Neutrophil (primary cell): ENCODE results near the gene TRPM3.

Experiments used
- H3K27ac ChIP-seq: fragments of 200-600 bp; sonication (generic); 2 replicates; pipeline ENCODE4 v1.5.1; 2016; ENCODE audit warnings: mild to moderate bottlenecking, moderate library complexity
- H3K27me3 ChIP-seq: fragments of 200-600 bp; sonication (generic); 2 replicates; pipeline ENCODE4 v1.6.0; 2016; ENCODE audit warnings: mild to moderate bottlenecking
- H3K36me3 ChIP-seq: fragments of 200-600 bp; sonication (generic); 2 replicates; pipeline ENCODE4 v1.5.1; 2017
- H3K4me1 ChIP-seq, 2 experiments: fragments of 200-600 bp in 1 of 2; sonication (generic) in 1 of 2; 1 replicate in 1 of 2; 2 replicates in 1 of 2; pipeline versions ENCODE4 v1.5.1 to v1.6.1; 2013 to 2016; ENCODE audit warnings: low read depth in 1 of 2, low read length in 1 of 2, mild to moderate bottlenecking in 1 of 2, moderate library complexity in 1 of 2; ENCODE audit not compliant: control insufficient read depth in 1 of 2, insufficient read depth in 1 of 2
- H3K4me3 ChIP-seq, 2 experiments: fragments of 200-600 bp in 1 of 2; sonication (generic) in 1 of 2; 1 replicate in 1 of 2; 2 replicates in 1 of 2; pipeline ENCODE4 v1.5.1; 2013 to 2016; ENCODE audit warnings: low read depth in 1 of 2, low read length in 1 of 2, mild to moderate bottlenecking in 1 of 2, moderate library complexity in 1 of 2
- H3K9me3 ChIP-seq: fragments of 200-600 bp; sonication (generic); 2 replicates; pipeline ENCODE4 v1.5.1; 2016
- TF ChIP-seq, protein P1 (sequence below): fragments of 200-600 bp; sonication (generic); IDR thresholded peaks from 2 replicates; pipeline ENCODE4 v1.5.1; 2016; ENCODE audit warnings: antibody characterized with exemption

Gene TRPM3

DNA sequence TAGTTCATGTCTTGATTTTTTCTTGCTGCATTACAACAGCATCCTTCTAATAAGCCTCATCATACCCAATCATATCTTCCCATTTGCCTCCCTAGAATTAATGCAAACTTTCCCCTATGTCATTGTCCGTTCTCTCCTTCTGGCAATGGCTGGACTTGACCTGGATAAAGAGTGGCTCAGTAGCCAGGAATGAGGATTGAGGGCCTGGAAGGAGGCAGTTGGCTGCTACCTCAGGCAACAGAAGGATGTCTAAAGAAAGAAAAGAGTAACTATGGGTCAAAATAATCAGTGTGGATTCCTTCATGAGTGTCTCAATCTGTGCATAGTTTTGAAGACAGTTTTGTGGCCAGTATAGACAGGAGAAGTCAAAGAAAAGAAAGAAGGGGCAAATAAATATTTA, 209.6 kb downstream of the TRPM3 start:
- TF ChIP-seq, protein P1, sequence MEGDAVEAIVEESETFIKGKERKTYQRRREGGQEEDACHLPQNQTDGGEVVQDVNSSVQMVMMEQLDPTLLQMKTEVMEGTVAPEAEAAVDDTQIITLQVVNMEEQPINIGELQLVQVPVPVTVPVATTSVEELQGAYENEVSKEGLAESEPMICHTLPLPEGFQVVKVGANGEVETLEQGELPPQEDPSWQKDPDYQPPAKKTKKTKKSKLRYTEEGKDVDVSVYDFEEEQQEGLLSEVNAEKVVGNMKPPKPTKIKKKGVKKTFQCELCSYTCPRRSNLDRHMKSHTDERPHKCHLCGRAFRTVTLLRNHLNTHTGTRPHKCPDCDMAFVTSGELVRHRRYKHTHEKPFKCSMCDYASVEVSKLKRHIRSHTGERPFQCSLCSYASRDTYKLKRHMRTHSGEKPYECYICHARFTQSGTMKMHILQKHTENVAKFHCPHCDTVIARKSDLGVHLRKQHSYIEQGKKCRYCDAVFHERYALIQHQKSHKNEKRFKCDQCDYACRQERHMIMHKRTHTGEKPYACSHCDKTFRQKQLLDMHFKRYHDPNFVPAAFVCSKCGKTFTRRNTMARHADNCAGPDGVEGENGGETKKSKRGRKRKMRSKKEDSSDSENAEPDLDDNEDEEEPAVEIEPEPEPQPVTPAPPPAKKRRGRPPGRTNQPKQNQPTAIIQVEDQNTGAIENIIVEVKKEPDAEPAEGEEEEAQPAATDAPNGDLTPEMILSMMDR: no peak
- no peaks in the 10 kb centered on the region for H3K36me3 ChIP-seq
- no peaks in the 10 kb centered on the region for H3K27me3 ChIP-seq
- no peak overlapping the region for H3K4me3 ChIP-seq
- no peak overlapping the region for H3K27ac ChIP-seq
- H3K4me1 ChIP-seq: no peaks in the 10 kb centered on the region
- H3K9me3 ChIP-seq: no peaks in the 10 kb centered on the region

DNA sequence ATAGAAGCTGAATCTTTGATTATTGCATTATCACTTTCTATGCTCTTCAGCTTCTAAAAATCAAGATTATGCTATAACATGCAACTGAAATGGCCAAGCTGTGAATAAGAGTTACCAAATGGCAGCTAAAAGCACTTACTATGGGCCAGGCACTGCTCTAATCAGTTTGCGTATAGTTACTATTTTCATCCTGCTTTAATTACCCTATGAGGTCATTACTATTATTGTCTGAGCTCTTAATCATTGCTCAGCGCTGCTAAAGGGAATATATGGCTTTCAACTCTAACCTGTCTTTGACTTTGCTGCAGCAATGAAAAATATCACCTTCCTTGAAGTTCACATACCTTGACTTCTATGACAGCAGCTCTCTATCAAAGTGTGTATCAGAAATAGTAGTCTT, 210.8 kb downstream of the TRPM3 start:
- Histone ChIP-seq H3K4me3 (no peak overlapping the region), H3K36me3 (no peaks in the 10 kb centered on the region), H3K9me3 (no peaks in the 10 kb centered on the region), H3K4me1 (no peaks in the 10 kb centered on the region), H3K27me3 (no peaks in the 10 kb centered on the region), H3K27ac (no peak overlapping the region)
- TF ChIP-seq, protein P1: no peak

DNA sequence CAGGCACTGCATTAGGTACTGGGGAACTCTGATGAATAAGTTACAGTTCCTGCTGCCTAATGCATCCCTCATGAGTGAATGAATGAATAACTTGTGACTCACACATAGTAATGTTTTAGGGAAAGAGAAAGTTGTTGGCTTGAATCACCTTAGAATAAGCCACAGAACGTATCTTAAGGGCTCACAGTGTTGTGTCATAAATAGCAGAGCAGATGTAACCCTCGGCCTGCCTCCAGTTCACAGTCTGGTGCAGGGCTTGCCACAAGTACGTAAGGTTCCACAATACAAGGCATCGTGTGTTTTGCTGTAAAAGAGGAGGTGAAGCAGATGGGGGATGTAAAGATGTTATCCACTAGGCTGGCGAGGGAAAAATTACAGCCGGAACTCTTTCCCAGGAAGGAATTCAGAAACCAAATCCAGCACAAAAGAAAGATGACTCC, 218.7 kb downstream of the TRPM3 start:
- Histone ChIP-seq H3K4me3 (no peak overlapping the region), H3K9me3 (no peaks in the 10 kb centered on the region), H3K36me3 (no peaks in the 10 kb centered on the region), H3K27ac (no peak overlapping the region), H3K27me3 (no peaks in the 10 kb centered on the region), H3K4me1 (no peaks in the 10 kb centered on the region)
- TF ChIP-seq, protein P1: no peak

DNA sequence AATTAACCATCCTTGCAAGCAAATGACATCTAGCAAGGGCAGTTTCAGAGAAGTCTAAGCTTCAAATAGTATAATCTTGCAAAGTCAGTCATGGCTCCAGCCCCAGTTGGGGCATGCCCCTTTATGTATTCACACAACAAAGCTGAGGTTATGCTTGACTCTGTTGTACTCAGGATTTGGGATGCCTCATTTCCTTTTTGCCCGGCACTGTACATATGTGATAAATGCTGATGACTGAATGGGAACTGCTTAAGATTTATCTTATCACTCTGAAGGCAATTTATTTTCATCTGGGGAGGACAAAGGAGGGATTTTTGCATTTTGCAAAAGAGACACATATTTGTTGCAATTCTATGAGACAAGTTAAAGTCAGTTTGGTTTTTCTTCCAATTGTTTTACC, 219.2 kb downstream of the TRPM3 start:
- Histone ChIP-seq H3K27me3 (no peaks in the 10 kb centered on the region), H3K4me3 (no peak overlapping the region), H3K27ac (no peak overlapping the region), H3K36me3 (no peaks in the 10 kb centered on the region), H3K4me1 (no peaks in the 10 kb centered on the region), H3K9me3 (no peaks in the 10 kb centered on the region)
- TF ChIP-seq, protein P1: no peak

DNA sequence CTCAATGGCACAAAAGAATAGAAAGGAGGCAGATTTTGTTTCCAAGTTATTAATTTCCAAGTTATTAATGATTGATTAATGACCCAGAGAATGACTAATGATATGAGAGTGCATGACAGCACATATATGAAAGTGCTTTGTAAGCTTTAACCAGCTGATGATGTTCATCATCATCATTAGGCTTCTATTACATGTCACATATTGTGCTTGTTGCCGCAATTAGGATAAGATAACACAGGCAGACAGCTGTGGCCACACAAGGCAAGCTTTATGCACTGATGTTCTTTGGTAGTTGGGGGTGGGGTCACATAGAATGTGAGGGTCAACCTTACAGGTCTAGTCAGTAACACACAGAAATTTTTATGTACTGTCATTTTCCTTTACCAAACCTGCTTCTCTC, 219.7 kb downstream of the TRPM3 start:
- Histone ChIP-seq H3K4me3 (no peak overlapping the region), H3K36me3 (no peaks in the 10 kb centered on the region), H3K27me3 (no peaks in the 10 kb centered on the region), H3K4me1 (no peaks in the 10 kb centered on the region), H3K27ac (no peak overlapping the region), H3K9me3 (no peaks in the 10 kb centered on the region)
- TF ChIP-seq, protein P1: no peak

DNA sequence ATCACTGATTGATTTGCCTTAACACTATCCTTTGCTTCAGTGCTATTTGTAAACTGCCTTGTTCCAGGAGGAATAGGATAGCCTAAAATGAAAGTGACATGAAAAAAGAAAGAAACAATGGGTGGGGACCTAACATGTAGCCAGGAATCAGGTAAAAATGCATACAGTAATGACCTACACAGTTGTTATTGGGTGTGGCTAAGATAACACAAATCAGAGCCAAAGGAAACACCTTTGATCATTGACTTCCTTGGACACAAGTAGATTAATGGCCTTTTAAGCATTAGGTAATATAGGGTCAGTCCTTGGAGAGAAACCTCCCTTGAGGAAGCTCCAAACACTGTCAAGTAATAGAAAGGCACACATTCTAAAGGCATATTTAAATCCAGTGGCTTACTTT, 220.4 kb downstream of the TRPM3 start:
- TF ChIP-seq, protein P1: no peak
- no peaks in the 10 kb centered on the region for H3K36me3 ChIP-seq
- H3K27ac ChIP-seq: no peak overlapping the region
- no peaks in the 10 kb centered on the region for H3K27me3 ChIP-seq
- H3K4me3 ChIP-seq: no peak overlapping the region
- H3K9me3 ChIP-seq: no peaks in the 10 kb centered on the region
- no peaks in the 10 kb centered on the region for H3K4me1 ChIP-seq
